Left lung (tissue), 10 donors: ENCODE data around the gene FCHSD2. TPM values are rescaled to one million over a fixed set of nuclear protein-coding genes. Genes with fewer than 3 reads are reported as not detected.
A peak's percentile ranks its signal among the peaks of the same experiment; 100 is the strongest.

ENCODE experiments used
- ATAC-seq: fragments of 200-7000 bp; cut with Tn5 transposase; one replicate; pipeline ENCODE4 v1.9.1; 2020; ENCODE audit warnings: moderate library complexity
- DNase-seq, 4 donors: peaks; one replicate each; pipeline ENCODE4 v3.0.0-alpha.2; 2013 to 2020
- H3K27ac ChIP-seq, 2 donors: fragments of 200-600 bp; sonication (generic) in 1 of 2; one replicate each; pipeline versions ENCODE4 v1.5.0 to v1.8.0; 2020 to 2021
- H3K27me3 ChIP-seq, 2 donors: fragments of 200-600 bp; sonication (generic) in 1 of 2; one replicate each; pipeline versions ENCODE4 v1.5.0 to v1.8.0; 2020 to 2021
- H3K36me3 ChIP-seq, 2 donors: fragments of 200-600 bp; sonication (generic) in 1 of 2; one replicate each; pipeline versions ENCODE4 v1.5.0 to v1.8.0; 2020 to 2021
- H3K4me1 ChIP-seq, 2 donors: fragments of 200-600 bp; one replicate each; pipeline ENCODE4 v1.8.0; 2021
- H3K4me3 ChIP-seq, 2 donors: fragments of 200-600 bp; sonication (generic) in 1 of 2; one replicate each; pipeline versions ENCODE4 v1.5.0 to v1.8.0; 2020 to 2021; ENCODE audit warnings: mild to moderate bottlenecking in 1 of 2
- H3K9me3 ChIP-seq, 2 donors: fragments of 200-600 bp; sonication (generic) in 1 of 2; one replicate each; pipeline versions ENCODE4 v1.5.0 to v1.8.0; 2020 to 2021
- intact Hi-C, 2 donors: fragments of 100-400 bp; cut with DNase I; formaldehyde crosslinking; loops; one replicate each; pipeline versions ENCODE4 v1.11.2 to v1.14.2; 2022
- polyA plus RNA-seq, 6 donors: library from polyadenylated mRNA; unstranded; fragments of 120-200 nt; gene quantifications; one replicate each; pipeline ENCODE4 v1.2.1, GENCODE V29; 2013; ENCODE audit not compliant: insufficient read length in 6 of 6
- total RNA-seq, 2 donors: library from RNA; stranded (reverse); fragmentation: NEBNext Ultra II Directional; extraction: Animal tissue kit (Norgen Biotek cat#: 25700); gene quantifications; one replicate each; pipeline ENCODE4 v1.2.1, GENCODE V29; 2021
- TF ChIP-seq, protein P1 (sequence below), 2 donors: fragments of 200-600 bp; sonication (generic) in 1 of 2; IDR thresholded peaks; one replicate each; pipeline versions ENCODE4 v1.5.0 to v1.8.0; 2021; ENCODE audit warnings: antibody characterized with exemption in 2 of 2
- donor health status: DM: no; HTN: yes; CAD: no.
- donor health status: DM: no; HTN: no; CAD: no.

Gene FCHSD2
- total and polyA plus RNA-seq, 8 donors, result 46.2 to 58.2 (median 48.5) TPM

DNA sequence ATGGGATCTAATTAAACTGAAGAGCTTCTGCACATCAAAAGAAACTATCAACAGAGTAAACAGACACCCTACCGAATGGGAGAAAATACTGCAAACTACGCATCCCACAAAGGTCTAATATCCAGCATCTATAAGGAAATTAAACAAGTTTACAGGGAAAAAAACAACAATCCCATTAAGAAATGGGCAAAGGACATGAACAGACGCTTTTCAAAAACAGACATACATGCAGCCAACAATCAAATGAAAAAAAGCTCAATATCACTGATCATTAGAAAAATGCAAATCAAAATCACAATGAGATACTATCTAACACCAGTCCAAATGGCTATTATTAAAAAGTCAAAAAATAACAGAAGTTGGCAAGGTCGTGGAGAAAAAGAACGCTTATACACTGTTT is 117.5 kb downstream of the FCHSD2 start:
- H3K36me3 ChIP-seq, result peaks cover 0 to 8% of the 10 kb centered on the region in 2 donors
- peaks cover 0 to 19% of the 10 kb centered on the region in 2 donors for H3K4me1 ChIP-seq
- no peak overlapping the region for H3K4me3 ChIP-seq
- ATAC-seq, result no peak
- H3K27ac ChIP-seq, result no peak overlapping the region
- no peak for DNase-seq
- intact Hi-C loops, result no loop called here
- H3K9me3 ChIP-seq, result peaks cover 0 to 27% of the 10 kb centered on the region in 2 donors
- TF ChIP-seq, protein P1, sequence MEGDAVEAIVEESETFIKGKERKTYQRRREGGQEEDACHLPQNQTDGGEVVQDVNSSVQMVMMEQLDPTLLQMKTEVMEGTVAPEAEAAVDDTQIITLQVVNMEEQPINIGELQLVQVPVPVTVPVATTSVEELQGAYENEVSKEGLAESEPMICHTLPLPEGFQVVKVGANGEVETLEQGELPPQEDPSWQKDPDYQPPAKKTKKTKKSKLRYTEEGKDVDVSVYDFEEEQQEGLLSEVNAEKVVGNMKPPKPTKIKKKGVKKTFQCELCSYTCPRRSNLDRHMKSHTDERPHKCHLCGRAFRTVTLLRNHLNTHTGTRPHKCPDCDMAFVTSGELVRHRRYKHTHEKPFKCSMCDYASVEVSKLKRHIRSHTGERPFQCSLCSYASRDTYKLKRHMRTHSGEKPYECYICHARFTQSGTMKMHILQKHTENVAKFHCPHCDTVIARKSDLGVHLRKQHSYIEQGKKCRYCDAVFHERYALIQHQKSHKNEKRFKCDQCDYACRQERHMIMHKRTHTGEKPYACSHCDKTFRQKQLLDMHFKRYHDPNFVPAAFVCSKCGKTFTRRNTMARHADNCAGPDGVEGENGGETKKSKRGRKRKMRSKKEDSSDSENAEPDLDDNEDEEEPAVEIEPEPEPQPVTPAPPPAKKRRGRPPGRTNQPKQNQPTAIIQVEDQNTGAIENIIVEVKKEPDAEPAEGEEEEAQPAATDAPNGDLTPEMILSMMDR (IDR thresholded peaks at IDR 0.05), result no peak
- H3K27me3 ChIP-seq, result no peaks in the 10 kb centered on the region

DNA sequence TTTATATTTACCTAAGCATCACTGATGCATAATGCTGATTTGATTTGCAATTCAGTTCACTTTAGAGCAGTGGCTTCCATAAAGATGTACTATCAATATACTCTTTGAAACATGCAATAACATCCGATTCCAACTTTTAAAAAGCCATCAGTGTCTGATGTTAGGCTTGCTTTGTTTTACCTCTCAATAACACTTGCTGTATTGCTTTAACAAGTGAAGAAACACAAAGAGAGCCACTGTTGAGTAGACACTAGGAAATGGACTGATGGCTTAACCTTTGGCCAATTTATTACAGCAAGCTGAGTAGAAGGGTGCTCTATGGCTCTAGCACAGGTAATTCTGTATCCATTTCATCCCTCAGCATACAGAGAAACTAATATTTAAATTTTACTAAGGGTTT is 122.1 kb downstream of the FCHSD2 start:
- Histone ChIP-seq H3K27ac (no peak overlapping the region), H3K4me3 (no peak overlapping the region), H3K4me1 (no peaks in the 10 kb centered on the region), H3K9me3 (peaks cover 0 to 14% of the 10 kb centered on the region in 2 donors), H3K36me3 (no peaks in the 10 kb centered on the region), H3K27me3 (no peaks in the 10 kb centered on the region)
- intact Hi-C loops, result no loop called here
- DNase-seq (no peak), ATAC-seq (no peak)
- TF ChIP-seq, protein P1 (IDR thresholded peaks at IDR 0.05), result no peak

DNA sequence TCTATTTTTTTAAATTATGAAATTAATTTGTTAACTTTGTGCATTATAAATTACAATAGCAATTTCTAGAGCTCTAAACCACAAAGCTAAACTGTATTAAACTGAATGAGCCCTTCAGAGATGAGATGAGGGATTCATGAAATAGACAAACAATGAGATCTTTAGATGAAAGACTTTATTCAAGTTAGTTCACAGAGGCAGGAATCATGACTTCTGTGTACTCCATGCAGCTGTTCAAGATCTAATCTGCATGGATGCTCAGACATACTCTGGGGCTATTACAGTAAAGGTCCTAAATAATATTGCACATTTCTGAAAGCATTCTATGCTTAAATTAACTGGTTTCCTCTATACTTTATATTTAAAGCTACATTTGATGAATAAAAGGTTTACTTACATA is 122.7 kb downstream of the FCHSD2 start:
- ATAC-seq, result no peak
- Histone ChIP-seq H3K36me3 (no peaks in the 10 kb centered on the region), H3K4me3 (no peak overlapping the region), H3K9me3 (peaks cover 0 to 9% of the 10 kb centered on the region in 2 donors), H3K4me1 (no peaks in the 10 kb centered on the region), H3K27me3 (no peaks in the 10 kb centered on the region), H3K27ac (no peak overlapping the region)
- no peak for DNase-seq
- TF ChIP-seq, protein P1 (IDR thresholded peaks at IDR 0.05), result no peak
- intact Hi-C loops, result no loop called here

DNA sequence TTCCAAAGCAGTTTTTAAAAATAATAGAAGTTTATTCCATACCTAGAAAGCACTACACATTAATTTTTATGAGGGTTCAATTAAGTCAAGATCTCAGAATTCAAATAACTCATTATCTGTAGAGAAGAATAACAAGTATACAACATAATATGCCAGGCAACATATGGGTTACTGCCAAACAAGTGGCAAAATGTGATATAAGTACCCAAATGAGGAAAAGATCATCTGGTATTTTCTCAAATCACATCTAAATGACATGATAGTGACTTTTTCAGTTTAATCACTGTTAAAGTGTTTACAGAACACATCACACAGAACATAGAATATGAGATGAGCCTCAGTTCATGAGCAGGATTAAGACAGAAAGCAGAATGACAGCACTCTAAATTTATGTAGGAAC is 123.3 kb downstream of the FCHSD2 start:
- Histone ChIP-seq H3K36me3 (no peaks in the 10 kb centered on the region), H3K4me3 (no peak overlapping the region), H3K9me3 (peaks cover 0 to 3% of the 10 kb centered on the region in 2 donors), H3K27ac (no peak overlapping the region), H3K27me3 (no peaks in the 10 kb centered on the region), H3K4me1 (no peaks in the 10 kb centered on the region)
- TF ChIP-seq, protein P1 (IDR thresholded peaks at IDR 0.05), result no peak
- no peak for DNase-seq
- intact Hi-C loops, result no loop called here
- no peak for ATAC-seq

DNA sequence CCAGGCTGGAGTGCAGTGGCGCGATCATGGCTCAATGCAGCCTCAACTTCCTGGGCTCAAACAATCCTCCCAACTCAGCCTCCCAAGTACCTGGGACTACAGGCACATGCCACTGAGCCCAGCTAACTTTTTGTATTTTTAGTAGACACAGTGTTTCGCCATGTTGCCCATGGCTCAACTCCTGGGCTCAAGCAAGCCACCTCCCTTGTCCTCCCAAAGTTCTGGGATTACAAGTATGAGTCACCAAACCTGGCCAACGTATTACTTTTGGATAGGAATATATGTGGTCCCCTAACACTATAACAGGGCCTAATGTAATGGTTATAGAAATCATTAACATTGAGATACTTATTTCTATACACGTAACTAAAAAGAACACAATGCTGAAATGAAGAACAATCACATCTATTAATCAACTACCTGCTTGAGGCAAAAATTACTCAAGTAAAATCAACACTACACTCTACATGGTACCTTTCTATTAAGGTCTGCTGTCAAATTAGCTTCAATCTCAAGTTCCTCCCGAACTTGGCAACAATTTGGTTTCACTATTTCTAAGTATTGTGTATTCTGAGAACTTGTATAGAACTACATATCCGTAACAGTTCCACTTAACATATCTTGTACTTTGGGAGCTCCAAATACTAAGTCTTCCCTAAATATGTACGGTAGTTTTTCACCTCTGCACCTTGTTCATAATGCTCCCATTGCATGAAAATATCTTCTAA is 124.9 kb downstream of the FCHSD2 start:
- no peaks in the 10 kb centered on the region for H3K36me3 ChIP-seq
- DNase-seq (no peak), ATAC-seq (peak; percentile 50)
- intact Hi-C loops, result no loop called here
- H3K4me3 ChIP-seq, result no peak overlapping the region
- TF ChIP-seq, protein P1 (IDR thresholded peaks at IDR 0.05), result no peak
- no peaks in the 10 kb centered on the region for H3K4me1 ChIP-seq
- no peaks in the 10 kb centered on the region for H3K9me3 ChIP-seq
- no peak overlapping the region for H3K27ac ChIP-seq
- no peaks in the 10 kb centered on the region for H3K27me3 ChIP-seq
